ENCODE results near the gene ZMYM3.

ZMYM3 gene

DNA sequence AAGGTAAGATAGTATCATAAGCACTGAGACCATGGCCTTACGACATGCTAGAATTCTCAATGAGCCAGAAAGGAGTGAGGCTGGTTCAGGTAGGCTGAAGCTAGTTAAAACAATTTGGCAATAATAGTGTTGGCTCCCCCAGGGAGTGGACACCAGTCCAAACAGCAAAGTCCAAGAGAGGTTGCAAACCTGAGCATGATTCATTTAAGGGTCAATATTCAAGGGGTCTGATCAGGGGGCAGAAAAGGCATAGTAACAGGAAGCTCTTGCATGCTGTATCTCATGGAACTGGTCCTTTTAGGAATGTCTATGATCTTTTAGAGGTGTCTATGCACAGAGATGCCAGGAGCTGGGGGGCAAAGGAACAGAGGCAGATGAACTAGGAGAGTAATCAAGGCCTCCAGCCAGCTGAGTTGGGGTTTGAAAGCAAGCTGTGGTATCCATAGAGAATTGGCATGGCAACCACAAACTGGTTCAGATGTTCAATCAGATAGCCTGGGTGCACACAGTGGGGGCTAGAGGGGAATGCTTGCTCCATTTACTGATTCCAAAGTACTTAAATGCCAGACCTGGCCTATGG, 25.8 kb downstream of the ZMYM3 start:
- TF ChIP-seq, protein P1, sequence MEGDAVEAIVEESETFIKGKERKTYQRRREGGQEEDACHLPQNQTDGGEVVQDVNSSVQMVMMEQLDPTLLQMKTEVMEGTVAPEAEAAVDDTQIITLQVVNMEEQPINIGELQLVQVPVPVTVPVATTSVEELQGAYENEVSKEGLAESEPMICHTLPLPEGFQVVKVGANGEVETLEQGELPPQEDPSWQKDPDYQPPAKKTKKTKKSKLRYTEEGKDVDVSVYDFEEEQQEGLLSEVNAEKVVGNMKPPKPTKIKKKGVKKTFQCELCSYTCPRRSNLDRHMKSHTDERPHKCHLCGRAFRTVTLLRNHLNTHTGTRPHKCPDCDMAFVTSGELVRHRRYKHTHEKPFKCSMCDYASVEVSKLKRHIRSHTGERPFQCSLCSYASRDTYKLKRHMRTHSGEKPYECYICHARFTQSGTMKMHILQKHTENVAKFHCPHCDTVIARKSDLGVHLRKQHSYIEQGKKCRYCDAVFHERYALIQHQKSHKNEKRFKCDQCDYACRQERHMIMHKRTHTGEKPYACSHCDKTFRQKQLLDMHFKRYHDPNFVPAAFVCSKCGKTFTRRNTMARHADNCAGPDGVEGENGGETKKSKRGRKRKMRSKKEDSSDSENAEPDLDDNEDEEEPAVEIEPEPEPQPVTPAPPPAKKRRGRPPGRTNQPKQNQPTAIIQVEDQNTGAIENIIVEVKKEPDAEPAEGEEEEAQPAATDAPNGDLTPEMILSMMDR (conservative IDR thresholded peaks at IDR 0.05), result no peak
- no peak for TF ChIP-seq ZFX (IDR thresholded peaks at IDR 0.05)
- H3K27ac ChIP-seq, result no peak overlapping the region

DNA sequence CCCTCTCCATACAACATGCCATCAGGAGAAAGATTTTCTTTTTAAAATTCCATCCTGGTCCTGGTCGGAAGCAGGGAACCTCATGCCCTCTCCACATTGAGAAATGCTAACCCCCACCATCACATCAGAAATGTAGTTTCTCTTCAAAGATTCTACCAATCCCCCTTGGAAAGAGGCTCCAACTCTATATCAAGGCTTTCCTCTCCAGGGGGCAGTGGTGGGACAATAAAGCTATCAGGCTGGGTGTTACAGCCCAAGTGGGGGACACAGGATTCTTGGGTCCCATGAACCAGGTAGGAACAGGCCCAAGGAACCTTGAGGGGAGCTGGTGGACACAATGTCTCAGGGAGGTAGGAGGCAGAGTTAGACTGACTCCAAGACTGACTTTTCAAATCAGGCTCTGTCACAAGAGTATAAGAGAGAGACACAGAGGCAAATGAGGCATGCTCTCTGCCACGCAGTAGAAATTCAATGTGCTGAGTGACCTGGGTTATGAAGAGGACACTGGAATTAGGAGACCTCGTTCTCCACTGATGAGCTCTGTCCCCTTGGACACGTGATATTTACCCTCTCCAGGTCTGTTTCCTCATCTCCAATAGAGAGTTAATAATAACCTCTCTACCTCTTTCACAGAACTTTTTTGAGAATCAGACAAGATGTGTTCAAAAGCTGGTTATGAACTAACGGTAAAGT, 26.4 kb downstream of the ZMYM3 start:
- no peak overlapping the region for H3K27ac ChIP-seq
- TF ChIP-seq ZFX (IDR thresholded peaks at IDR 0.05), result no peak
- TF ChIP-seq, protein P1 (conservative IDR thresholded peaks at IDR 0.05), result no peak

DNA sequence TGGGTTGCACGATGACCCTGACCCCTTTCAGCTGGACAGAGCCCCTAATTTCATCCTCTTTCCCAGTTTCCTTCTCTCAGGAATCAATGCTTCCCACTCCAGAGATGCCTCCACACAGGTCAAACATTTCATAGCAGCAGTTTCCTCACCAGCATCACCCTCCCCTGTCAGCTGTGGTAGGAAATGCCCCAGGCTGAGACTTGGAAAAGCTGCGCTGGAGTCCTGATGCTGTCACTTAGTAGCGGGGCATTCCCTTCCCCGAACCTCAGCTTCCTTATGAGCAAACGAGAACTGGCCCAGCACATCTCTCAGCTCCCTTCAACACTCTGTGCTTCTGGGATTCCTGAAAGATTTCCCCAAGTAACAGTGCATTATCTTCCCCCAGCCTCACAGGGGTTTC, 28.3 kb downstream of the ZMYM3 start:
- no peak overlapping the region for H3K27ac ChIP-seq
- TF ChIP-seq, protein P1 (conservative IDR thresholded peaks at IDR 0.05), result no peak
- no peak for TF ChIP-seq ZFX (IDR thresholded peaks at IDR 0.05)

DNA sequence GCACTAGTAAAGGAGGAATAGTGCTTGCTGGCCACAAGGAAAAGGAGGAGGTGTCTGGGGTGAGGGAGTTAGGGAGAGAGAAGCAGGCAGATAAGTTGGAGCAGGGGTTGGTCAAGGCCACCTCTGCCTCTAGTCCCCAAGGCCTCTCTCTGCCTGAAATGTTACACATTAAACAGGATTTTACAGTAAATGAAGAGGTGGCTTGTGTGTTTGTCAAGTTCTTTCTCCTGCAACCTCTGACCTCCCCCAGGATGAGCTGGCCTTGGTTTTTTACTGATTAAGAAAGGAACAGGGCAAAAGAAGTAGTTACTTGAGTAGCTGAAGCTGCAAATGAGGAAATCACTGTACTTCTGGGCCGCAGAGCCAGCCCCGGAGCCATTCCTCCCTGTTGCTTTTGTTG, 28.9 kb downstream of the ZMYM3 start:
- TF ChIP-seq, protein P1 (conservative IDR thresholded peaks at IDR 0.05), result no peak
- TF ChIP-seq ZFX (IDR thresholded peaks at IDR 0.05), result no peak
- no peak overlapping the region for H3K27ac ChIP-seq

DNA sequence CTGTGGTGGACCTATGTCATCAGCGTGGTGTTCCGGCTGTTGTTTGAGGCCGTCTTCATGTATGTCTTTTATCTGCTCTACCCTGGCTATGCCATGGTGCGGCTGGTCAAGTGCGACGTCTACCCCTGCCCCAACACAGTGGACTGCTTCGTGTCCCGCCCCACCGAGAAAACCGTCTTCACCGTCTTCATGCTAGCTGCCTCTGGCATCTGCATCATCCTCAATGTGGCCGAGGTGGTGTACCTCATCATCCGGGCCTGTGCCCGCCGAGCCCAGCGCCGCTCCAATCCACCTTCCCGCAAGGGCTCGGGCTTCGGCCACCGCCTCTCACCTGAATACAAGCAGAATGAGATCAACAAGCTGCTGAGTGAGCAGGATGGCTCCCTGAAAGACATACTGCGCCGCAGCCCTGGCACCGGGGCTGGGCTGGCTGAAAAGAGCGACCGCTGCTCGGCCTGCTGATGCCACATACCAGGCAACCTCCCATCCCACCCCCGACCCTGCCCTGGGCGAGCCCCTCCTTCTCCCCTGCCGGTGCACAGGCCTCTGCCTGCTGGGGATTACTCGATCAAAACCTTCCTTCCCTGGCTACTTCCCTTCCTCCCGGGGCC, 29.7 kb downstream of the ZMYM3 start:
- H3K27ac ChIP-seq, result no peak overlapping the region
- TF ChIP-seq, protein P1 (conservative IDR thresholded peaks at IDR 0.05), result no peak
- no peak for TF ChIP-seq ZFX (IDR thresholded peaks at IDR 0.05)

DNA sequence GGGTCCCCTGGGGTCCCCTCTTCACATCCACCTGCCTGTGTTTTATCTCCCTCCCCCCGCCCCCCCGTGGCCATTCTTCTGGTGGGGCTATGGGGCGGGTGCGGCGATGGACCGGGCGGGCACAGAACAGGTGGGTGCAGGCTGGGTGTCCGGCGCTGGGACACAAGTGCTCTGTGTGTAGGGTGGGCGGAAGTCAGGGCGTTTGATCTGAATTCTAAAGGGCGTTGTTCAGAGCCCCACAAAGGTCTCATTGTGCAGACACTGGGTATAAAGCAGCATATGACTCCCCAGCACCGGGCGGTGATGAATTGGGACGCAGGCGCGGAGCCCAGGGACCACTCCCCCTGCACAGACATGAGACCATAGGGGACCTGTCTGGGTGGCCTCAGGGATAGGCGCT, 31.0 kb downstream of the ZMYM3 start, which contains the start of gene GJB1:
Gene GJB1 (plus strand): TSS at position 296 of the 400 bp plus-strand sequence. CDS start 484 bp downstream, outside the sequence.
- TF ChIP-seq, protein P1 (conservative IDR thresholded peaks at IDR 0.05), result no peak
- TF ChIP-seq ZFX (IDR thresholded peaks at IDR 0.05), result no peak
- H3K27ac ChIP-seq, result no peak within 1 kb of the TSS

DNA sequence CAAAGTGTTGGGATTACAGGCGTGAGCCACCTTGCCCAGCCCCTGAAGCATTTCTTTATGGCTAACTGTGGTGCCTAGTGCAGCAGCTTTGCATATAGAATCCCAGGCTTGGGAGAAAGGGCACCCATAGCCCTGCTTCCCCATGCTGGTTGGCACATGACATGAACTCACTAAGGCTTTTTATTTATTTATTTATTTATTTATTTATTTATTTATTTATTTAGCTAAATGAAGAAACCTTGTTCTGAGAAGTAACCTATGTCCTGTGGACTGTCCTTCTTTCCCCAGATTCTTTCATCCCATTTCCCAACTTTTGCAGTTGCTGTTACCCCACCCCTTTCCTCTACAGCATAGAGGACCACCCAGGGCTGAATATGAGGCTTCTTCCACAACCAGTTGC, 32.8 kb downstream of the ZMYM3 start:
- no peak for TF ChIP-seq ZFX (IDR thresholded peaks at IDR 0.05)
- TF ChIP-seq, protein P1 (conservative IDR thresholded peaks at IDR 0.05), result no peak
- H3K27ac ChIP-seq, result no peak overlapping the region
